ENCODE results near the gene CCNF. TPM values are rescaled to one million over a fixed set of nuclear protein-coding genes. Genes with fewer than 3 reads are reported as not detected.

CCNF gene
- total and polyA plus RNA-seq, 2 of the 8 experiments (the other 6 are each of a cell fraction or from before 2014, with no cell fraction given): 15.4 to 54.3 TPM

DNA sequence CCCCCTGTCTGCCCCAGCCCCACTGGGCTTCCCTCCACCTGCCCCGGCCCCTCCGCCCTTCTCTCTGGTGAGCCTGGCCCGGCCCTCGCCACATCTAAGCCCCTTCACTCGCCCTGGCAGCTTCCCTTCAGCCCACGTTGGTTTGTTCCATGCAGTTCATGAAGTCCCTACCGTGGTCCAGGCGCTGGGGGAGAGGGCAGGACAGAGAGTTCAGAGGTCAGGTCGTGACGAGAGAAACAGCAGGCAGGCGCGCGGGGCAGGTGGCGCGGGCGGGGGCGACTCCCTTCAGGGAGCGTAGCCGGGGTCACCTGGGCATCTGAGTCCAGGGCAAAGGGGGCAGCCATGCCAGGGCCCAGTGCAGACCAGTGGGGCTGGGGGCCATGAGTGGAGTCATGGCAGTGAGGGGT is 21.7 kb downstream of the CCNF start:
- POLR2A ChIA-PET (ENCODE audit: partially characterized antibody): interaction anchor here (1.1 to 2.2 kb wide), 3 partner anchors 11 to 163 kb away, joined by 4 to 6 read pairs (median 6); no protein-coding TSS in a partner anchor
- Histone ChIP-seq H2BK15ac (ENCODE audit: low read length) (no peak overlapping the region), H2BK5ac (ENCODE audit: low read depth, low read length) (no peak overlapping the region)

More for the DNA sequence above, 21.7 kb downstream of the CCNF start:
- Histone ChIP-seq H3K27ac (ENCODE audit: low read depth, low read length) (no peak overlapping the region), H3K23ac (ENCODE audit: insufficient read length) (no peak overlapping the region), H3K56ac (replicated peaks; ENCODE audit: insufficient read length, low read depth, low read length) (no peak overlapping the region), H2BK120ac (replicated peaks; ENCODE audit: low read depth, low read length) (no peak overlapping the region), H3K23me2 (ENCODE audit: low read depth, low read length) (no peaks in the 10 kb centered on the region), H3K36me3 (ENCODE audit: control insufficient read depth in 2 of 4, insufficient read depth in 4 of 4, low read length in 3 of 4) (peaks cover 48 to 76% (median 68%) of the 10 kb centered on the region in 4 experiments), H3K4me2 (ENCODE audit: insufficient read depth in 1 of 2, low read depth in 2 of 2, low read length in 2 of 2) (no peak overlapping the region), H3K9ac (replicated peaks in 1 of 4; ENCODE audit: extremely low read depth in 1 of 4, low read depth in 3 of 4, low read length in 3 of 4) (no peak overlapping the region), H3K4ac (replicated peaks; ENCODE audit: insufficient read length, low read depth, low read length) (no peak overlapping the region), H3K18ac (ENCODE audit: extremely low read depth, low read length) (no peak overlapping the region), H3K9me3 (ENCODE audit: insufficient read depth in 2 of 2, low read depth in 1 of 2, low read length in 1 of 2) (no peaks in the 10 kb centered on the region), H3K4me1 (replicated peaks in 1 of 4; ENCODE audit: control insufficient read depth in 3 of 4, insufficient read depth in 4 of 4, low read length in 3 of 4) (no peaks in the 10 kb centered on the region), H4K91ac (replicated peaks; ENCODE audit: insufficient read length, low read length) (no peak overlapping the region), H4K8ac (ENCODE audit: extremely low read depth, insufficient read depth, low read length) (no peak overlapping the region), H3K4me3 (ENCODE audit: extremely low read depth in 1 of 4, insufficient read depth in 2 of 4, low read depth in 3 of 4, low read length in 4 of 4) (no peak overlapping the region), H3K79me2 (ENCODE audit: control insufficient read depth in 1 of 2, insufficient read depth in 2 of 2, low read length in 2 of 2) (no peaks in the 10 kb centered on the region), H4K5ac (ENCODE audit: insufficient read length, low read depth, low read length) (no peak overlapping the region), H2BK20ac (ENCODE audit: low read length) (no peak overlapping the region), H2AFZ (ENCODE audit: low read length) (no peak overlapping the region), H2AK5ac (ENCODE audit: low read depth, low read length) (no peak overlapping the region), H4K20me1 (replicated peaks in 1 of 2; ENCODE audit: control insufficient read depth in 1 of 2, insufficient read depth in 2 of 2, low read length in 2 of 2) (peaks cover 15 to 18% of the 10 kb centered on the region in 2 experiments), H3K27me3 (replicated peaks in 1 of 4; ENCODE audit: control insufficient read depth in 3 of 4, extremely low read depth in 1 of 4, insufficient read depth in 3 of 4, low read length in 3 of 4) (no peaks in the 10 kb centered on the region), H3K14ac (ENCODE audit: insufficient read length) (no peak overlapping the region), H3K79me1 (ENCODE audit: low read depth, low read length) (no peaks in the 10 kb centered on the region; the same call in 1 of the 2 replicates), H2BK12ac (ENCODE audit: low read depth, low read length) (no peak overlapping the region)
- CTCF ChIA-PET (ENCODE audit: partially characterized antibody): interaction anchor here (0.6 to 1.8 kb wide), 6 partner anchors 11 to 470 kb away, joined by 3 to 7 read pairs (median 3); no protein-coding TSS in a partner anchor
- TF ChIP-seq SAP30 (IDR thresholded peaks at IDR 0.05; ENCODE audit: insufficient read depth, insufficient replicate concordance, low read length) (no peak), CREB1 (IDR thresholded peaks at IDR 0.05) (no peak), RNF2 (IDR thresholded peaks at IDR 0.05; ENCODE audit: borderline replicate concordance, low read depth, low read length, missing control alignments, poor library complexity, severe bottlenecking) (no peak), FOSL1 (IDR thresholded peaks at IDR 0.05; ENCODE audit: insufficient read depth, low read depth, low read length) (no peak)
- TF ChIP-seq, protein P1, sequence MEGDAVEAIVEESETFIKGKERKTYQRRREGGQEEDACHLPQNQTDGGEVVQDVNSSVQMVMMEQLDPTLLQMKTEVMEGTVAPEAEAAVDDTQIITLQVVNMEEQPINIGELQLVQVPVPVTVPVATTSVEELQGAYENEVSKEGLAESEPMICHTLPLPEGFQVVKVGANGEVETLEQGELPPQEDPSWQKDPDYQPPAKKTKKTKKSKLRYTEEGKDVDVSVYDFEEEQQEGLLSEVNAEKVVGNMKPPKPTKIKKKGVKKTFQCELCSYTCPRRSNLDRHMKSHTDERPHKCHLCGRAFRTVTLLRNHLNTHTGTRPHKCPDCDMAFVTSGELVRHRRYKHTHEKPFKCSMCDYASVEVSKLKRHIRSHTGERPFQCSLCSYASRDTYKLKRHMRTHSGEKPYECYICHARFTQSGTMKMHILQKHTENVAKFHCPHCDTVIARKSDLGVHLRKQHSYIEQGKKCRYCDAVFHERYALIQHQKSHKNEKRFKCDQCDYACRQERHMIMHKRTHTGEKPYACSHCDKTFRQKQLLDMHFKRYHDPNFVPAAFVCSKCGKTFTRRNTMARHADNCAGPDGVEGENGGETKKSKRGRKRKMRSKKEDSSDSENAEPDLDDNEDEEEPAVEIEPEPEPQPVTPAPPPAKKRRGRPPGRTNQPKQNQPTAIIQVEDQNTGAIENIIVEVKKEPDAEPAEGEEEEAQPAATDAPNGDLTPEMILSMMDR (IDR thresholded peaks at IDR 0.05; ENCODE audit: control extremely low read depth in 1 of 3, insufficient read depth in 1 of 3, low read depth in 1 of 3, low read length in 3 of 3): no peak
- TF ChIP-seq, protein P2, sequence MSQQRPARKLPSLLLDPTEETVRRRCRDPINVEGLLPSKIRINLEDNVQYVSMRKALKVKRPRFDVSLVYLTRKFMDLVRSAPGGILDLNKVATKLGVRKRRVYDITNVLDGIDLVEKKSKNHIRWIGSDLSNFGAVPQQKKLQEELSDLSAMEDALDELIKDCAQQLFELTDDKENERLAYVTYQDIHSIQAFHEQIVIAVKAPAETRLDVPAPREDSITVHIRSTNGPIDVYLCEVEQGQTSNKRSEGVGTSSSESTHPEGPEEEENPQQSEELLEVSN (IDR thresholded peaks at IDR 0.05): no peak
- DNase-seq (ENCODE audit: low read depth in 1 of 2, low spot score in 2 of 2) (no peak), FAIRE-seq (no peak)
- 89% methylated on average over 9 of the region's 19 CpGs; no CpG with 5 or more reads in 1 of the 2 experiments for WGBS, 2 experiments (ENCODE audit: extremely low coverage in 1 of 2, insufficient coverage in 1 of 2, insufficient read length in 1 of 2, insufficient replicate concordance in 2 of 2, low coverage in 1 of 2, low lambda C conversion rate in 2 of 2, missing lambda C conversion rate in 1 of 2)
